Measurements from ENCODE around the gene SUGCT.

GRCh38 chr7:40538281-40538680, 403.5 kb downstream of the SUGCT start:
- no peak for TF ChIP-seq REST (IDR thresholded peaks at IDR 0.05; ENCODE audit: insufficient read depth in 1 of 2, low read depth in 2 of 2, low read length in 2 of 2)
- TF ChIP-seq TAF1 (IDR thresholded peaks at IDR 0.05; ENCODE audit: borderline replicate concordance, insufficient read depth, low read length), result no peak
- no peak for TF ChIP-seq POLR2AphosphoS5 (IDR thresholded peaks at IDR 0.05; ENCODE audit: low read depth, low read length)
- no peak for TF ChIP-seq SIN3A (IDR thresholded peaks at IDR 0.05; ENCODE audit: borderline replicate concordance, insufficient read depth, low read length)
